Epidermal melanocyte (primary cell): ENCODE data around the gene SHB.
"Not testable (repeated sequence)": the region's sequence is repeated elsewhere in the genome, so short reads cannot be mapped to it uniquely, and the experiment has no call there.

ENCODE experiments used
- DNase-seq: peaks from one replicate; pipeline ENCODE4 v3.0.0; 2011; ENCODE audit warnings: low spot score; ENCODE audit not compliant: insufficient read length

SHB gene

DNA sequence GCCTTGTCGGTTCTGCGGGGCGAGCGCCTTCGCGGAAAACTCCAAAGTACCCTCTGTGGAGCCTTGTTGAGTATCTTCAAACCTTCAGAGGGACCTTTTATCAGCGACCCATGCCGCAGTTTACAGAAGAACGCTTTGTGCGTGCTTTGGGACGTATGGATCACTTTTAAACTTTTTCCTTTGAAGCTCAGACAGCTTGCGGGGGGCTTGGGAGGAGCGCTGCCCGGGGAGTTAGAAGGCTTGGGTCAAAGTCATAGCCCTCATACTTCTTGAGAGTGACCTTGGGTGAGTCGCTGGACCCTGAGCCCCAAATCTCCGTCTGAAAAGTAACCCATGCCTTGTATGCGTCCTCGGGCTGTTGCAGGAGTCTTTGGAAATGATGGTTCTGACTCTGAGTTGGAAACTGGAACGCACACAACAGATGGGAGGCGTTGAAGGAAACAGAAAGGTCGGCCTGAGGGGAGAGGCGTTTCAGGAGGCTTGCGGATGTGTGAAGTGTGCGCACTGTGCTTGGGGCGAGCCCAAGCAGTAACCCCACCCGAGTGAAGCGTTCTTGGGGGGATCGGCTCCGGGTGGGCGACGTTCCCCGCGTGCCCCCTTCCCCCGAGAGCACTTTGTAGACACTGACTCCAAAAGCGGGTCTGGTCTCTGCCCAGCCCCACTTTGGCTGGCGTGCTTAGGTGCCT lies 164.4 kb downstream of the SHB start:
- DNase-seq = no peak

DNA sequence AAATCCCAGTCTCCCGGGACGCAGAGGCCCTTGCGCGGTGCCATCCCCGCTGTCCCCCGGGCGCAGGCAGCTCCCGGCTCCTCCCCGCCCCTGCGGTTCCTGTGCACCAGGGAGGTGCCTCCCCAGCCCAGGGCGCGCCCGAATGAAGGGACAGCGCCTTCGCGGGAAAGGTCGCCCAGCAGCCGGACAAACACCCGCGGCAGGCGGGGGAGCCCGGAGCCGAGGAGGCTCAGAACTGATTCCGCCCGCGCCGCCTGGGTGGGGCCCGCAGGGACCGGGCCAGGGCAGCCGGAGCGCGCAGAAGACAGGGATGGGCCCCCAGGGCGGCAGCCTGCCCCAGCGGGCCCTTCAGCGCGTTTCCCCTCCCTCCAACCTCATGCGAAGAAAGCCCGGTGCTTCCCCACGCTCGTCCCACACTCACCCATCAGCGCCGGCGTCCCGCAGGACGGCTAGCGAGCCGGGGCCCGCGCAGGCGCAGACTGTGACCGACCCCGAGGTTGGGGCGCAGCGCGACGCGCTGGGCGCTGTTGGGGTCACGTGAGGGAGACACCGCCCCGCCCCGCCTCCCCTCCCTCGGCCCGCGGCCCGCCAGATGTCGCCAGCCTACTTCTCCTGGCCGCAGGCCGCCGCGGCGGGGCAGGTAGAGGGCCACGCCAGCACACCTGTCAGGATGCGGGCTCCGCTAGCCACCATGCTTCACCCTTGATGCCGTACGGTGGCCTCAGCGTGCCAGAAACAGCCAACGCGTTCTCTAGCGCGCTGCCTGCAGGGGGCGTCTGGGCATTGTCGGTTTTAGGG lies 165.2 kb downstream of the SHB start, which contains the start of gene SLC25A51:
Gene SLC25A51, minus strand, starts transcription at position 481 of the 798 bp plus-strand sequence. CDS start 15,577 bp downstream, outside the sequence.
- peak; percentile 96 for DNase-seq

- DNase-seq = no peak
Observed at GRCh38 chr9:37902796-37903646, 166.0 kb downstream of the SHB start.

DNA sequence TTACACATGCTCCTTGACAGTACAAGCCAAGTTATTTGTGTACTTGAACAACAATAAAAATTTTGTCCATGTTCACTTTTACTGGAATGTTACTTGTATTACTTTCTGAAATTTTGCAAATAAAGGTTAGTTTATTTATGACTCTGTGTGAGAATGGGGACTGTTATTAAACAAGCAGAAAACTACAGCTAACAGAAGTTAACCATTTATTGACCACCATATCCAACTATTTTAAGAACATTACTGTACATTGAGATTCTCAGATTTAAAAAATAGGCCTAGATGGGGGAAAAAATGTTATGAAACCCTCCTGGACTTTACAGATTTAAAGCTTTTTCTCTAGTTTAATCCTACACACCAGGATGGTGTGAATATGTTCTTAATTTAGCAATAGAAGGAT lies 166.9 kb downstream of the SHB start:
- DNase-seq = no peak

- no peak for DNase-seq
Observed at GRCh38 chr9:37899041-37899440, 170.0 kb downstream of the SHB start.

GRCh38 chr9:37897665-37898064 lies 171.4 kb downstream of the SHB start:
- DNase-seq = no peak

DNA sequence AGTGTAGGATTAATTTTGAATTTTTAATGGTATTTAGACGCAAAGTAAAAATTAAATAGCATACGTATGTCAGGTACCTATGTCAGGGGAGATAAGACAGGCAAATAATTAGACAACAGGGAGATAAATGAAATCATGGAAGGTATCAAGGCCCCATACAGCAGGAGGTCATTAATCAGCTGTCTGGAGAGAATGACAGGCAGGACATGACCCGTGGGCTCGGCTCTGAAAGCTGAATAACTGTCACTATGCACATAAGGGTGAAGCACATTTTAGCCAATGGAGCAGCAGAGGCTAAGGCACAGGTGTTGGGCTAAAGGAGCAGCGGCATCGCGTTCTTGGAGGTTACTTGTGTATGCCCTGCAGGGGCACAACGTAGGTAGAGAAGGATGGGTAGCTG lies 177.0 kb downstream of the SHB start:
- DNase-seq = no peak

GRCh38 chr9:37891042-37891441 lies 178.0 kb downstream of the SHB start:
- DNase-seq = not testable (repeated sequence)

- no peak for DNase-seq
Observed at GRCh38 chr9:37889536-37889935, 179.5 kb downstream of the SHB start.

DNA sequence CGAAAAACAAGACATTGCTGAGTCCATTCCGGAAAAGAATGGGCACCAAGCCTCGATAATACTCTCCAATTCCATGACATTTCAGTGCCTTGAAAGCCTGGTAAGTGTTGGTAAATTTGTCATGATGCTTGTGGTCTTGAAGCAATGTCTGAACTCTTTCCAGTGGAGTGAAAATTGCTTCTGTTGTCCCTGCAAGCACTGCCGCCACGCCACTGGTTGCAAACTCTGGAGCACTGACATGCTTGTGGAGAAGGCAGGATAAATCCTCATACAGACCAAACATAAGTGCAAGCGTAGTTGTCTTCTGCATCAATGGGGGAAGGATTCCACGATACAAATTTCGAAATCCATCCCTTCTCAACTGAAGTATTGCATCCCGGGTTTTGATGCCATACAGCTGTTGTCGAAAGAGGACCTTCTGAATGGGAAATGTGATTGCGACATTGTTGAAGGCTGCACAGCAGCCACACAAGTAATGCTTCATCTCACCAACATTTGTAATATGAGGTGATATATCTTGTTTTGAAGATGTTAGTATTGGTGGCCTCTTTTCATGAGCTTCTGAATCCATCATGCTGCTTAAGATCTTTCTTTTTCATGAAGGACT lies 180.9 kb downstream of the SHB start:
- not testable (repeated sequence) for DNase-seq

GRCh38 chr9:37880916-37881479 lies 188.0 kb downstream of the SHB start:
- DNase-seq = no peak

DNA sequence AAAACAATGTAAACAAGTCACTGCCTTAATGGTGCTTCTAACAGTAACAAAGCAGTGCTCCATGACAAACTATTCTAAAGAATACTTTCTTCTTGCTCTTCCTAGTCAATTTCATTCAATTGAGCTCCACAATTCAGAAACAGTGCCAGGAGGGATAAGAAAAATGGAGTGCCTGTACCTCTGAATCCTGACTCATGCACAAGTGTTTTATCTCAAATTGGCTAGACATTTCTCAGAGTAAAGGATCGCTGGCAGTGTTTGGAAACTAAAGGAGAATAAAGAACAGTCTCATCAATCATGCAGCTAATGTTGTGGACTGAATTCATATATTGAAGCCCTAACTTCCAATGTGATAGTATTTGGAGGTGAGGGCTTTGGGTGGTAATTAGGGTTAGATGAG lies 192.7 kb downstream of the SHB start:
- DNase-seq = no peak

DNA sequence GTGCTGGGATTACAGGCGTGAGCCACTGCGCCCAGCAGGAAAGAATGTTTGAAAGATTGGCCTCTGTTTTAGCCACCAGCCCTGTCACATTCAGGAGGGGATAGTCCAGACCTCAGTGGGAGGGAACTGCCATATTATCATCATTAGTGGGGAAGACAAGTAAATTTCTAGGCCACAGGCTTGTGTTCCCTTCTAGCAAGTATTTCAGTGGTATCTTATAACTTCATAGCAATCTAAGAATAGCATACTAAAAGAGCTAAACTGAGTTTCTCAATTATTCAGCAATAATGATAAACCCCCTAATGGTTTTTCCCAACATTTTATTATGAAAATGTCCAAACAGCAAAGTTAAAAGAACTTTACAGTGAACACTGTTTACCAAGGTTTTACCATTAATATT lies 195.1 kb downstream of the SHB start:
- no peak for DNase-seq

DNA sequence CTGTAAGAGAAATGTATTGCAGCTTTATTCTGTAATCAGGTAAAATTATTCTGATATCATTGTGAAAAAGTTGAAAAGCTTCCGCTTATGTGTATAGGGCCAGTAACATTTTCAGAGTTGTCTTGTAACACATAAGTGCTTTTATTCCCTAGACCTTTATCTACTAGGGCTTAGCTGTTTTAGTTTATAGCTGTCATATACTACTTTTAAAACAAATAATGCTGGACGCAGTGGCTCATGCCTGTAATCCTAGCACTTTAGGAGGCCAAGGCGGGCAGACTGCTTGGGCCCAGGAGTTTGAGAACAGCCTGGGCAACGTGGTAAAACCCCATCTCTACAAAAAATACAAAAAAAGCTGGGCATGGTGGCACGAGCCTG lies 198.2 kb downstream of the SHB start:
- no peak for DNase-seq

- DNase-seq = no peak
Observed at GRCh38 chr9:37870081-37870798, 198.8 kb downstream of the SHB start.
